ENCODE data around the gene MYO5B.

The MYO5B gene

GRCh38 chr18:49959176-49959575 lies 235.8 kb downstream of the MYO5B start:
- no peak for DNase-seq

GRCh38 chr18:49955263-49955662 lies 239.7 kb downstream of the MYO5B start:
- DNase-seq: no peak

- no peak for DNase-seq
Observed at GRCh38 chr18:49953391-49953790, 241.6 kb downstream of the MYO5B start.

- DNase-seq: no peak
Observed at GRCh38 chr18:49949951-49950395, 245.0 kb downstream of the MYO5B start.

GRCh38 chr18:49948975-49949374 lies 246.0 kb downstream of the MYO5B start:
- DNase-seq: no peak

- DNase-seq: no peak
Observed at GRCh38 chr18:49944663-49945062, 250.3 kb downstream of the MYO5B start.

GRCh38 chr18:49936821-49937220 lies 258.1 kb downstream of the MYO5B start:
- no peak for DNase-seq

GRCh38 chr18:49935215-49935614 lies 259.7 kb downstream of the MYO5B start:
- DNase-seq: no peak

GRCh38 chr18:49934457-49934856 lies 260.5 kb downstream of the MYO5B start:
- no peak for DNase-seq

GRCh38 chr18:49933530-49934128 lies 261.3 kb downstream of the MYO5B start:
- no peak for DNase-seq

- no peak for DNase-seq
Observed at GRCh38 chr18:49931760-49932159, 263.2 kb downstream of the MYO5B start.

GRCh38 chr18:49931179-49931578 lies 263.8 kb downstream of the MYO5B start:
- DNase-seq: no peak

GRCh38 chr18:49926106-49926745 lies 268.7 kb downstream of the MYO5B start:
- no peak for DNase-seq

GRCh38 chr18:49924293-49924983 lies 270.5 kb downstream of the MYO5B start:
- DNase-seq: no peak

- DNase-seq: no peak
Observed at GRCh38 chr18:49922228-49922627, 272.7 kb downstream of the MYO5B start.

- no peak for DNase-seq
Observed at GRCh38 chr18:49921318-49921985, 273.5 kb downstream of the MYO5B start.

GRCh38 chr18:49920731-49921130 lies 274.2 kb downstream of the MYO5B start:
- no peak for DNase-seq

GRCh38 chr18:49917742-49918141 lies 277.2 kb downstream of the MYO5B start:
- DNase-seq: no peak

GRCh38 chr18:49915352-49915751 lies 279.6 kb downstream of the MYO5B start:
- no peak for DNase-seq

GRCh38 chr18:49913221-49913620 lies 281.7 kb downstream of the MYO5B start:
- DNase-seq: no peak

- DNase-seq: no peak
Observed at GRCh38 chr18:49911427-49911826, 283.5 kb downstream of the MYO5B start.

GRCh38 chr18:49910986-49911385 lies 284.0 kb downstream of the MYO5B start:
- no peak for DNase-seq

GRCh38 chr18:49910019-49910418 lies 284.9 kb downstream of the MYO5B start:
- DNase-seq: no peak
